Measurements from ENCODE around the gene JUP. TPM values are rescaled to one million over a fixed set of nuclear protein-coding genes. Genes with fewer than 3 reads are reported as not detected.

Gene JUP
- total and polyA plus RNA-seq, 2 of the 13 experiments (the other 11 are each of a cell fraction or from before 2014, with no cell fraction given), result 12.1 to 20.6 TPM

GRCh38 chr17:41801374-41802271 is 15.1 kb upstream of the JUP start (continued):
- TF ChIP-seq ZNF10 (CRISPR knock-in tag; IDR thresholded peaks at IDR 0.05; ENCODE audit: borderline replicate concordance, low read depth) (no peak), ELF1 (CRISPR knock-in tag; IDR thresholded peaks at IDR 0.05) (peak; percentile 47; the same call in 1 of the 2 replicates), FOXC1 (CRISPR knock-in tag; IDR thresholded peaks at IDR 0.05; ENCODE audit: borderline replicate concordance) (0 out of 2 replicates have a peak, but pooled peaks have one; percentile 68), ZFP41 (CRISPR knock-in tag; IDR thresholded peaks at IDR 0.05; ENCODE audit: borderline replicate concordance) (0 out of 2 replicates have a peak, but pooled peaks have one; percentile 38), ZNF343 (CRISPR knock-in tag; IDR thresholded peaks at IDR 0.05) (peak; percentile 73; the same call in 1 of the 2 replicates), YEATS4 (CRISPR knock-in tag; IDR thresholded peaks at IDR 0.05; ENCODE audit: borderline replicate concordance) (no peak), HNRNPH1 (optimal IDR thresholded peaks at IDR 0.05; ENCODE audit: low read depth, low read length) (no peak), ZMYM3 (CRISPR knock-in tag; IDR thresholded peaks at IDR 0.05) (no peak), GATAD1 (CRISPR knock-in tag; IDR thresholded peaks at IDR 0.05) (peak; percentile 32; the same call in 1 of the 2 replicates), POLR2G (IDR thresholded peaks at IDR 0.05; ENCODE audit: low read depth, low read length) (peak; percentile 63), ZNF142 (CRISPR knock-in tag; IDR thresholded peaks at IDR 0.05) (no peak), ZNF7 (CRISPR knock-in tag; IDR thresholded peaks at IDR 0.05) (no peak), ATF5 (CRISPR knock-in tag; IDR thresholded peaks at IDR 0.05; ENCODE audit: low read depth) (peak; percentile 79; the same call in 1 of the 2 replicates), DRAP1 (CRISPR knock-in tag; IDR thresholded peaks at IDR 0.05) (0 out of 2 replicates have a peak, but pooled peaks have one; percentile 38), ZSCAN29 (CRISPR knock-in tag; conservative IDR thresholded peaks at IDR 0.05) (peak; percentile 76; the same call in 1 of the 2 replicates), RARA (CRISPR knock-in tag; IDR thresholded peaks at IDR 0.05) (peak; percentile 13; the same call in 1 of the 2 replicates), ONECUT2 (CRISPR knock-in tag; IDR thresholded peaks at IDR 0.05) (no peak), ZFP91 (CRISPR knock-in tag; IDR thresholded peaks at IDR 0.05; ENCODE audit: borderline replicate concordance) (peak; percentile 17; the same call in 1 of the 2 replicates), ZNF749 (CRISPR knock-in tag; IDR thresholded peaks at IDR 0.05; ENCODE audit: borderline replicate concordance) (no peak), PRPF4 (IDR thresholded peaks at IDR 0.05; ENCODE audit: low read depth, low read length, poor library complexity, severe bottlenecking) (no peak)
